AG09309 (cell line): Measurements from ENCODE around the gene MPZL3.
"Not testable (repeated sequence)": the region's sequence is repeated elsewhere in the genome, so short reads cannot be mapped to it uniquely, and the experiment has no call there.

ENCODE experiments used
- DNase-seq: peaks from one replicate; pipeline ENCODE4 v3.0.0-alpha.2; 2010; ENCODE audit warnings: low read depth
- H3K4me3 ChIP-seq: 2 replicates; pipeline ENCODE4 v1.5.1; 2011; ENCODE audit warnings: mild to moderate bottlenecking, low read depth, low read length, moderate library complexity; ENCODE audit not compliant: control insufficient read depth
- CTCF ChIP-seq: IDR thresholded peaks from 2 replicates; pipeline ENCODE4 v1.5.1; 2011; ENCODE audit warnings: mild to moderate bottlenecking, low read depth, low read length, inconsistent platforms; ENCODE audit not compliant: insufficient read depth, control insufficient read depth; ENCODE audit errors: missing control alignments

The MPZL3 gene

GRCh38 chr11:118198370-118198769, 53.8 kb downstream of the MPZL3 start:
- no peak overlapping the region for H3K4me3 ChIP-seq
- no peak for DNase-seq
- peak; percentile 90 for TF ChIP-seq CTCF

- peak; percentile 27 for DNase-seq
- no peak for TF ChIP-seq CTCF
- H3K4me3 ChIP-seq: no peak overlapping the region
These were observed 57.1 kb downstream of the MPZL3 start for GRCh38 chr11:118194835-118195627.

- no peak for DNase-seq
- H3K4me3 ChIP-seq: no peak overlapping the region
- no peak for TF ChIP-seq CTCF
These were observed 58.1 kb downstream of the MPZL3 start for GRCh38 chr11:118193910-118194566.

GRCh38 chr11:118192817-118193216, 59.3 kb downstream of the MPZL3 start:
- DNase-seq, H3K4me3 ChIP-seq: not testable (repeated sequence)

GRCh38 chr11:118190942-118191506, 61.1 kb downstream of the MPZL3 start:
- not testable (repeated sequence) for H3K4me3 ChIP-seq, DNase-seq

- no peak for DNase-seq
- H3K4me3 ChIP-seq: no peak overlapping the region
These were observed 65.6 kb downstream of the MPZL3 start for GRCh38 chr11:118186346-118187107.

More at GRCh38 chr11:118186346-118187107, 65.6 kb downstream of the MPZL3 start:
- no peak for TF ChIP-seq CTCF
